Measurements from ENCODE around the gene TIMM13.

The TIMM13 gene

GRCh38 chr19:2454962-2455850 is 27.8 kb upstream of the TIMM13 start:
- no peak for DNase-seq (ENCODE audit: low read depth in 2 of 2)

- DNase-seq (ENCODE audit: low read depth in 2 of 2) = no peak
Observed at GRCh38 chr19:2454199-2454961, 27.0 kb upstream of the TIMM13 start.

- no peak for DNase-seq (ENCODE audit: low read depth in 2 of 2)
Observed at GRCh38 chr19:2453431-2454025, 26.1 kb upstream of the TIMM13 start.

- DNase-seq (ENCODE audit: low read depth in 2 of 2) = no peak
Observed at GRCh38 chr19:2451741-2452140, 24.4 kb upstream of the TIMM13 start.

GRCh38 chr19:2451138-2451537 is 23.8 kb upstream of the TIMM13 start:
- DNase-seq (ENCODE audit: low read depth in 2 of 2) = no peak

GRCh38 chr19:2449019-2449418 is 21.6 kb upstream of the TIMM13 start:
- DNase-seq (ENCODE audit: low read depth in 2 of 2) = no peak

- DNase-seq (ENCODE audit: low read depth in 2 of 2) = no peak
Observed at GRCh38 chr19:2446381-2446780, 19.0 kb upstream of the TIMM13 start.

- no peak for DNase-seq (ENCODE audit: low read depth in 2 of 2)
Observed at GRCh38 chr19:2444251-2445002, 17.0 kb upstream of the TIMM13 start.

GRCh38 chr19:2443785-2444182 is 16.4 kb upstream of the TIMM13 start:
- DNase-seq (ENCODE audit: low read depth in 2 of 2) = no peak

- no peak for DNase-seq (ENCODE audit: low read depth in 2 of 2)
Observed at GRCh38 chr19:2443116-2443784, 15.9 kb upstream of the TIMM13 start.

- DNase-seq (ENCODE audit: low read depth in 2 of 2) = no peak
Observed at GRCh38 chr19:2441096-2441752, 13.8 kb upstream of the TIMM13 start.

GRCh38 chr19:2440515-2440914 is 13.1 kb upstream of the TIMM13 start:
- DNase-seq (ENCODE audit: low read depth in 2 of 2) = no peak

- no peak for DNase-seq (ENCODE audit: low read depth in 2 of 2)
Observed at GRCh38 chr19:2438178-2438577, 10.8 kb upstream of the TIMM13 start.

- no peak for DNase-seq (ENCODE audit: low read depth in 2 of 2)
Observed at GRCh38 chr19:2436926-2437325, 9.5 kb upstream of the TIMM13 start.

- no peak for DNase-seq (ENCODE audit: low read depth in 2 of 2)
Observed at GRCh38 chr19:2436384-2436783, 9.0 kb upstream of the TIMM13 start.

GRCh38 chr19:2434721-2435265 is 7.4 kb upstream of the TIMM13 start:
- DNase-seq (ENCODE audit: low read depth in 2 of 2) = no peak

GRCh38 chr19:2434267-2434666 is 6.9 kb upstream of the TIMM13 start:
- DNase-seq (ENCODE audit: low read depth in 2 of 2) = no peak

GRCh38 chr19:2433854-2434253 is 6.5 kb upstream of the TIMM13 start:
- no peak for DNase-seq (ENCODE audit: low read depth in 2 of 2)

- no peak for DNase-seq (ENCODE audit: low read depth in 2 of 2)
Observed at GRCh38 chr19:2432131-2432848, 4.9 kb upstream of the TIMM13 start.

Measured in fibroblast of skin of left biceps (primary cell).